ENCODE data around the gene CHST2.

CHST2 gene

GRCh38 chr3:143099210-143099609, 20.4 kb upstream of the CHST2 start:
- no peak for DNase-seq

GRCh38 chr3:143099690-143100089, 19.9 kb upstream of the CHST2 start:
- DNase-seq, result no peak

GRCh38 chr3:143100451-143100850, 19.1 kb upstream of the CHST2 start:
- DNase-seq, result no peak

- no peak for DNase-seq
Observed at GRCh38 chr3:143101792-143102381, 17.7 kb upstream of the CHST2 start.

- DNase-seq, result no peak
Observed at GRCh38 chr3:143103652-143104051, 15.9 kb upstream of the CHST2 start.

- no peak for DNase-seq
Observed at GRCh38 chr3:143105170-143105569, 14.4 kb upstream of the CHST2 start.

- DNase-seq, result no peak
Observed at GRCh38 chr3:143109861-143110260, 9.7 kb upstream of the CHST2 start.

- no peak for DNase-seq
Observed at GRCh38 chr3:143110371-143110770, 9.2 kb upstream of the CHST2 start.

GRCh38 chr3:143118630-143119008, 952 bp upstream of the CHST2 start:
- no peak for DNase-seq

GRCh38 chr3:143119974-143120715, 574 bp downstream of the CHST2 start:
- no peak for DNase-seq

GRCh38 chr3:143120716-143121240, 1.2 kb downstream of the CHST2 start:
- no peak for DNase-seq

- no peak for DNase-seq
Observed at GRCh38 chr3:143121241-143122088, 1.9 kb downstream of the CHST2 start.

- DNase-seq, result no peak
Observed at GRCh38 chr3:143122089-143122430, 2.5 kb downstream of the CHST2 start.

GRCh38 chr3:143122608-143123352, 3.2 kb downstream of the CHST2 start:
- DNase-seq, result no peak

- no peak for DNase-seq
Observed at GRCh38 chr3:143123353-143123984, 3.9 kb downstream of the CHST2 start.

GRCh38 chr3:143124601-143125520, 5.3 kb downstream of the CHST2 start:
- DNase-seq, result no peak

- DNase-seq, result no peak
Observed at GRCh38 chr3:143127801-143128200, 8.2 kb downstream of the CHST2 start.

GRCh38 chr3:143128227-143128955, 8.8 kb downstream of the CHST2 start:
- no peak for DNase-seq

GRCh38 chr3:143132246-143132980, 12.8 kb downstream of the CHST2 start:
- no peak for DNase-seq

- peak; percentile 89 for DNase-seq
Observed at GRCh38 chr3:143134471-143134870, 14.9 kb downstream of the CHST2 start.
